Activated B cell treated with CpG ODN at 0.5 μM for 24 hours (primary cell): Measurements from ENCODE around the gene APCDD1L. TPM values are rescaled to one million over a fixed set of nuclear protein-coding genes. Genes with fewer than 3 reads are reported as not detected.

Experiments used
- ATAC-seq: fragments of 200-7000 bp; cut with Tn5 transposase; one replicate; pipeline ENCODE4 v1.10.0; 2021; ENCODE audit warnings: low read depth, mild to moderate bottlenecking, moderate library complexity
- CTCF ChIA-PET: fragments of 350-600 bp; sonication (Branson Sonifier 250); formaldehyde crosslinking; loops from one replicate; lab custom pipeline; 2021; ENCODE audit warnings: antibody characterized with exemption; lab: Charles Lee
- POLR2A ChIA-PET: fragments of 350-600 bp; sonication (Branson Sonifier 250); formaldehyde crosslinking; loops from one replicate; lab custom pipeline; 2021; ENCODE audit warnings: antibody characterized with exemption; lab: Charles Lee
- DNase-seq: peaks from one replicate; pipeline ENCODE4 v3.0.0; 2022
- H3K27ac Mint-ChIP-seq: one replicate; pipeline ENCODE4 v1.8.0; 2020; ENCODE audit warnings: mixed read lengths
- H3K27me3 Mint-ChIP-seq: one replicate; pipeline ENCODE4 v1.8.0; 2021; ENCODE audit warnings: mixed read lengths
- H3K36me3 Mint-ChIP-seq: one replicate; pipeline ENCODE4 v1.8.0; 2021; ENCODE audit warnings: low read depth, mixed read lengths
- H3K4me1 Mint-ChIP-seq: one replicate; pipeline ENCODE4 v1.8.0; 2021; ENCODE audit warnings: mixed read lengths
- H3K4me3 Mint-ChIP-seq: one replicate; pipeline ENCODE4 v1.8.0; 2020; ENCODE audit warnings: mild to moderate bottlenecking, mixed read lengths
- H3K9me3 Mint-ChIP-seq: one replicate; pipeline ENCODE4 v1.8.0; 2020; ENCODE audit warnings: mixed read lengths
- CTCF ChIP-seq: fragments of 200-600 bp; IDR thresholded peaks from one replicate; pipeline ENCODE4 v1.8.0; 2022; ENCODE audit warnings: antibody characterized with exemption, mild to moderate bottlenecking
- intact Hi-C: fragments of 100-400 bp; cut with micrococcal nuclease; formaldehyde crosslinking; loops from one replicate; pipeline ENCODE4 v1.15.1; 2024
- total RNA-seq: library from RNA; stranded (reverse); gene quantifications from 2 replicates; pipeline ENCODE4 v1.2.3, GENCODE V29; 2022

APCDD1L gene
- total RNA-seq, 1 donor from 2014 or later: not detected

- POLR2A ChIA-PET: no interaction called here
- ATAC-seq (no peak), DNase-seq (no peak)
- Mint-ChIP-seq H3K9me3 (no peaks in the 10 kb centered on the region), H3K27me3 (peaks cover 6% of the 10 kb centered on the region), H3K4me3 (no peak overlapping the region), H3K36me3 (no peaks in the 10 kb centered on the region), H3K27ac (no peak overlapping the region), H3K4me1 (no peaks in the 10 kb centered on the region)
- CTCF ChIA-PET: no interaction called here
- intact Hi-C loops: no loop called here
- no peak for TF ChIP-seq CTCF
These were observed 20.1 kb downstream of the APCDD1L start for GRCh38 chr20:58494923-58495622.

GRCh38 chr20:58492795-58493524, 22.2 kb downstream of the APCDD1L start:
- no peak overlapping the region for H3K4me3 Mint-ChIP-seq
- H3K4me1 Mint-ChIP-seq: no peaks in the 10 kb centered on the region
- H3K27ac Mint-ChIP-seq: no peak overlapping the region
- CTCF ChIA-PET: no interaction called here
- peaks cover 5% of the 10 kb centered on the region for H3K27me3 Mint-ChIP-seq
- no peak for TF ChIP-seq CTCF
- H3K9me3 Mint-ChIP-seq: peaks cover 7% of the 10 kb centered on the region
- no peaks in the 10 kb centered on the region for H3K36me3 Mint-ChIP-seq
- POLR2A ChIA-PET: no interaction called here
- ATAC-seq: no peak
- no peak for DNase-seq
- intact Hi-C loops: no loop called here

- H3K27ac Mint-ChIP-seq: no peak overlapping the region
- no peaks in the 10 kb centered on the region for H3K36me3 Mint-ChIP-seq
- intact Hi-C loops: no loop called here
- POLR2A ChIA-PET: no interaction called here
- no peak for ATAC-seq
- DNase-seq: no peak
- H3K4me1 Mint-ChIP-seq: no peaks in the 10 kb centered on the region
- peaks cover 5% of the 10 kb centered on the region for H3K27me3 Mint-ChIP-seq
- no peak for TF ChIP-seq CTCF
- H3K9me3 Mint-ChIP-seq: peaks cover 7% of the 10 kb centered on the region
- CTCF ChIA-PET: no interaction called here
- H3K4me3 Mint-ChIP-seq: no peak overlapping the region
These were observed 23.0 kb downstream of the APCDD1L start for GRCh38 chr20:58492074-58492718.

GRCh38 chr20:58486207-58486606, 29.0 kb downstream of the APCDD1L start:
- Mint-ChIP-seq H3K27me3 (peaks cover 25% of the 10 kb centered on the region), H3K36me3 (peaks cover 6% of the 10 kb centered on the region), H3K4me3 (no peak overlapping the region), H3K9me3 (peaks cover 22% of the 10 kb centered on the region), H3K4me1 (no peaks in the 10 kb centered on the region), H3K27ac (no peak overlapping the region)
- intact Hi-C loops: no loop called here
- ATAC-seq: no peak
- POLR2A ChIA-PET: no interaction called here
- no peak for DNase-seq
- TF ChIP-seq CTCF: no peak
- CTCF ChIA-PET: no interaction called here

- peaks cover 22% of the 10 kb centered on the region for H3K9me3 Mint-ChIP-seq
- POLR2A ChIA-PET: no interaction called here
- no peak overlapping the region for H3K27ac Mint-ChIP-seq
- H3K27me3 Mint-ChIP-seq: peaks cover 25% of the 10 kb centered on the region
- DNase-seq (no peak), ATAC-seq (no peak)
- intact Hi-C loops: no loop called here
- no peaks in the 10 kb centered on the region for H3K4me1 Mint-ChIP-seq
- no peak overlapping the region for H3K4me3 Mint-ChIP-seq
- H3K36me3 Mint-ChIP-seq: peaks cover 6% of the 10 kb centered on the region
- no peak for TF ChIP-seq CTCF
- CTCF ChIA-PET: no interaction called here
These were observed 29.8 kb downstream of the APCDD1L start for GRCh38 chr20:58485393-58485792.
